ENCODE results near the gene PEPD. TPM values are rescaled to one million over a fixed set of nuclear protein-coding genes. Genes with fewer than 3 reads are reported as not detected.

Gene PEPD
- total RNA-seq, 1 experiment from 2014 or later = 180 TPM

GRCh38 chr19:33550768-33551167 lies 29.2 kb upstream of the PEPD start:
- in situ Hi-C loops (cut with HindIII; ENCODE audit: low sequenced_read_pairs) = no loop called here
- no peak for DNase-seq (ENCODE audit: low spot score)

GRCh38 chr19:33547676-33548075 lies 26.1 kb upstream of the PEPD start:
- DNase-seq (ENCODE audit: low spot score) = no peak
- in situ Hi-C loops (cut with HindIII; ENCODE audit: low sequenced_read_pairs) = no loop called here

- in situ Hi-C loops (cut with HindIII; ENCODE audit: low sequenced_read_pairs) = no loop called here
- DNase-seq (ENCODE audit: low spot score) = no peak
Observed at GRCh38 chr19:33546656-33547055, 25.1 kb upstream of the PEPD start.

- in situ Hi-C loops (cut with HindIII; ENCODE audit: low sequenced_read_pairs) = no loop called here
- no peak for DNase-seq (ENCODE audit: low spot score)
Observed at GRCh38 chr19:33545217-33545981, 23.8 kb upstream of the PEPD start.

- DNase-seq (ENCODE audit: low spot score) = no peak
- in situ Hi-C loops (cut with HindIII; ENCODE audit: low sequenced_read_pairs) = no loop called here
Observed at GRCh38 chr19:33535226-33535625, 13.6 kb upstream of the PEPD start.

GRCh38 chr19:33532859-33533460 lies 11.4 kb upstream of the PEPD start:
- DNase-seq (ENCODE audit: low spot score) = no peak
- in situ Hi-C loops (cut with HindIII; ENCODE audit: low sequenced_read_pairs) = no loop called here

GRCh38 chr19:33530842-33531241 lies 9.3 kb upstream of the PEPD start:
- in situ Hi-C loops (cut with HindIII; ENCODE audit: low sequenced_read_pairs) = no loop called here
- no peak for DNase-seq (ENCODE audit: low spot score)

- in situ Hi-C loops (cut with HindIII; ENCODE audit: low sequenced_read_pairs) = no loop called here
- DNase-seq (ENCODE audit: low spot score) = peak; percentile 79
Observed at GRCh38 chr19:33530296-33530695, 8.7 kb upstream of the PEPD start.

- no peak for DNase-seq (ENCODE audit: low spot score)
- in situ Hi-C loops (cut with HindIII; ENCODE audit: low sequenced_read_pairs) = no loop called here
Observed at GRCh38 chr19:33529094-33529676, 7.6 kb upstream of the PEPD start.

- in situ Hi-C loops (cut with HindIII; ENCODE audit: low sequenced_read_pairs) = no loop called here
- DNase-seq (ENCODE audit: low spot score) = no peak
Observed at GRCh38 chr19:33528404-33528803, 6.8 kb upstream of the PEPD start.

GRCh38 chr19:33527125-33527524 lies 5.5 kb upstream of the PEPD start:
- no peak for DNase-seq (ENCODE audit: low spot score)
- in situ Hi-C loops (cut with HindIII; ENCODE audit: low sequenced_read_pairs) = no loop called here

GRCh38 chr19:33524024-33524664 lies 2.6 kb upstream of the PEPD start:
- in situ Hi-C loops (cut with HindIII; ENCODE audit: low sequenced_read_pairs) = no loop called here
- no peak for DNase-seq (ENCODE audit: low spot score)

GRCh38 chr19:33523167-33523566 lies 1.6 kb upstream of the PEPD start:
- in situ Hi-C loops (cut with HindIII; ENCODE audit: low sequenced_read_pairs) = no loop called here
- DNase-seq (ENCODE audit: low spot score) = no peak

GRCh38 chr19:33522371-33522662 lies 726 bp upstream of the PEPD start:
- DNase-seq (ENCODE audit: low spot score) = no peak
- in situ Hi-C loops (cut with HindIII; ENCODE audit: low sequenced_read_pairs) = no loop called here

- no peak for DNase-seq (ENCODE audit: low spot score)
- in situ Hi-C loops (cut with HindIII; ENCODE audit: low sequenced_read_pairs) = no loop called here
Observed at GRCh38 chr19:33520844-33521479, 629 bp downstream of the PEPD start.

- in situ Hi-C loops (cut with HindIII; ENCODE audit: low sequenced_read_pairs) = no loop called here
- no peak for DNase-seq (ENCODE audit: low spot score)
Observed at GRCh38 chr19:33520048-33520643, 1.4 kb downstream of the PEPD start.

GRCh38 chr19:33519416-33519815 lies 2.2 kb downstream of the PEPD start:
- in situ Hi-C loops (cut with HindIII; ENCODE audit: low sequenced_read_pairs) = no loop called here
- no peak for DNase-seq (ENCODE audit: low spot score)

GRCh38 chr19:33518541-33518940 lies 3.0 kb downstream of the PEPD start:
- in situ Hi-C loops (cut with HindIII; ENCODE audit: low sequenced_read_pairs) = no loop called here

GRCh38 chr19:33517922-33518321 lies 3.7 kb downstream of the PEPD start:
- in situ Hi-C loops (cut with HindIII; ENCODE audit: low sequenced_read_pairs) = no loop called here

More at GRCh38 chr19:33518541-33518940, 3.0 kb downstream of the PEPD start:
- DNase-seq (ENCODE audit: low spot score) = no peak

GRCh38 chr19:33515921-33516320 lies 5.7 kb downstream of the PEPD start:
- in situ Hi-C loops (cut with HindIII; ENCODE audit: low sequenced_read_pairs) = no loop called here

More at GRCh38 chr19:33517922-33518321, 3.7 kb downstream of the PEPD start:
- no peak for DNase-seq (ENCODE audit: low spot score)

More at GRCh38 chr19:33515921-33516320, 5.7 kb downstream of the PEPD start:
- DNase-seq (ENCODE audit: low spot score) = no peak
